DMS53 treated with DMSO at 0.1 percent for 48 hours (cell line): ENCODE measurements around the gene PAX7.

Source experiments
- DNase-seq: peaks from one replicate; lab custom pipeline; 2025; ENCODE audit not compliant: unreplicated experiment; lab: John Stamatoyannopoulos, UW

The PAX7 gene

GRCh38 chr1:18792747-18793146, 162.1 kb downstream of the PAX7 start:
- DNase-seq = no peak

DNA sequence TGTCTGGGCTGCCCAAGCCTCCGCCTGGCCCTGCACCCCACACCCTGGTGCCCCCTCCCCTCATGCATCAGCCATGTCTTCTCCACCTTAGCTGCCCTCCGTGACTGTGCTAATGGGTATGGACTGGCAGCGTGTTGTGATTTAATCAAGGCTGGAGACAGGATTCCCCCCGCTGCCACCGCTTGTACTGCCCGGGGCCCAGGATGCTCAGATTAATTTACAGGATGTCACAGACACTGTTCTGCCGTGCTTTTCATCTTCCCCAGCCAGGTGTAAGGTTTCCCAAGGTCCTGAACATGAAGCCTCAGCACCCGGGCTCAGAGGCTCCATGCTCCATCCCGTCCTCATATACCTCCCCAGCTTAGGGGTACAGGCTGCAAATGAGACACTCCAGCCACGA, 162.5 kb downstream of the PAX7 start:
- no peak for DNase-seq

DNA sequence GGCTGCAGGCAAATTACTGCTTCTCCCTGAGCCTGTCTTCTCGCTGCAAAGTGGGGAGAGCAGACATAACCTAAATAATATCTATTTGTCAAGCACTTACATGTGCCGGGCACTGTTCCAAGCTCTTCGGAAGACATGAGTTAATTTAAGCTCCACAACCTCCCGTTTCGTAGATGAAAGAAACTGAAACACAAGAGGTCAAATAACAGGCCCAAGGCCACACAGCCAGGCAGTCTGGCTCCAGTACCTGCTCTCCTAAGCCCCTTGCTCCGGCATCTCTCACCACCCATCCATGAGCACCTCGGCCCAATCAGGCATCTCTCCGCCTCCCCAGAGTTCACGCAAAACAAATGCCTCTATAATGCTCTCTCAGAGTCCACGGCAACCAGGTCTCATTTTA, 163.4 kb downstream of the PAX7 start:
- DNase-seq = no peak

GRCh38 chr1:18794561-18794960, 163.9 kb downstream of the PAX7 start:
- DNase-seq = no peak

- no peak for DNase-seq
These were observed 164.5 kb downstream of the PAX7 start for GRCh38 chr1:18795002-18795689.

- no peak for DNase-seq
These were observed 166.3 kb downstream of the PAX7 start for GRCh38 chr1:18796950-18797349.
